ENCODE measurements around the gene ATG13.

ATG13 gene

DNA sequence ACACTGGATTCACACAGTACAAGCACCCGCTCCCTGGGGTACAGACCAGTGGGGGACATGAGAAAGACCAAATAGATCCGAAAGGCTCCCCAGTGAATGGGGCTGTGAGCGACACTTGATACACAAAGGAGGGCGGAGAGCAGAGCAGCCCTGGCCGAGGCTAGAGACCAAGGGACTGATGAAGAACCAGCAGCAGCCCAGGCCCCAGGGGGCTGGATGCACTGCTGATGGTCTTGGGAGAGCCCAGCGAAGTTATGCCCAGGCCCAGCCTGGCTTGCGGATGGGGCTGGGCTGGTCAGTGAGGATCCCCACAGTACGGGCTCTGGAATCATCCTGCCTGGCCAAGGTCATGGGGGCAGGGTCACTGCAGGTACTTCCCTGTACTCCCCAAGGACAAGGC lies 59.8 kb downstream of the ATG13 start:
- no peak for DNase-seq

DNA sequence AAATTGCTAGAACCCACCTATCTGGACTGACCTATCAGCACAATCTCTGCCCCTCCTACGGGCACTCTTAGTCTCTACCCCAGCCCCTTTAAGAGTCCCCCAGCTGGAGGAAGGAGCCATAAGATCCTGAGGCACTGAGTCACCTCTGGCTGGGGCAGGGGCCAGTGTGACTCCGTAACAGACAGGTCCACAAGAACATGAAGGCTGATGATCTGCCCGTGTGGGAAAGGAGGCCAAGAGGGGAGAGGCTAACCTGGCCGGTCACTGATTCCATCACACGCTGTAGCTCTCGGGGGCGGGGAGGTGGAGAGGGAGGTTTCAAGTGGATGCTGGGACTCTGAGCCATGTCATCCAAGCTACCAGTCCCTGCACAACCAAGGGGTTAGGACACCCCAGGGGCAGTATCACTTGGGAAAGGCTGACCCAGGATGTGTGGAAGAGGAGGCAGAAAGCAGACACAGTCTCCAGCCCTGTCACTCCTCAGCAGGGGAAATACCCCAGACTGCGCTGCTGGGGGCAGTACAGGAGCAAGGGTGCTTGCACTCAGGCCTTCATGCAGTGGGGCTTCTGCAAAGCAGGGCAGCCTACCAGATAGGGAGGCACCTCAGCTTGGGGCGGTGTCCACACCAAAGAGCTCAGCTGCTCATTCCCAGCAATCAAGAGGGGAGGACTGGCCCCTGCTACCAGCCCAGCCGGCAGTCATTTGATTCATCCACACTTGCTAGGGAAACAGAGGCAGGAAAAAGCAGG lies 60.8 kb downstream of the ATG13 start:
- DNase-seq: no peak

DNA sequence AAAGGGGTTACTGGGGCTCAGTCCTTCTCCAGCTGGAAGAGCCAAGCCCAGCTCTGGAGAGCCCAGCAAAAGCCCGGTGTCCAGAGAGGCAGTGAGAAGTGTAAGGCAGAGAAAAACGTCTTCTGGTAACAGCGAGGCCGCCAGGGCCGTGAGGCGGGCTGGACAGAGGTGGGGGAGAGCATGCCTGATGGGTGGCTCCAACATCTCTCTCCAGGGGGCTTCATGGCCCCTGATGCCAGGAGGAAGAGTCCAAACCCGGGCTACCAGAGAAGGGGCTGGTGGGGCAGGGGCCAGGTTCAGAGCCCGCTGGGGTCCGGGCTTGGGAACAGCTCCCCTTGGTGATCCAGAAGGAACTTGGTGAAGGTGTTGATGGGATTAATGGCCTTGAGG lies 61.4 kb downstream of the ATG13 start:
- no peak for DNase-seq

DNA sequence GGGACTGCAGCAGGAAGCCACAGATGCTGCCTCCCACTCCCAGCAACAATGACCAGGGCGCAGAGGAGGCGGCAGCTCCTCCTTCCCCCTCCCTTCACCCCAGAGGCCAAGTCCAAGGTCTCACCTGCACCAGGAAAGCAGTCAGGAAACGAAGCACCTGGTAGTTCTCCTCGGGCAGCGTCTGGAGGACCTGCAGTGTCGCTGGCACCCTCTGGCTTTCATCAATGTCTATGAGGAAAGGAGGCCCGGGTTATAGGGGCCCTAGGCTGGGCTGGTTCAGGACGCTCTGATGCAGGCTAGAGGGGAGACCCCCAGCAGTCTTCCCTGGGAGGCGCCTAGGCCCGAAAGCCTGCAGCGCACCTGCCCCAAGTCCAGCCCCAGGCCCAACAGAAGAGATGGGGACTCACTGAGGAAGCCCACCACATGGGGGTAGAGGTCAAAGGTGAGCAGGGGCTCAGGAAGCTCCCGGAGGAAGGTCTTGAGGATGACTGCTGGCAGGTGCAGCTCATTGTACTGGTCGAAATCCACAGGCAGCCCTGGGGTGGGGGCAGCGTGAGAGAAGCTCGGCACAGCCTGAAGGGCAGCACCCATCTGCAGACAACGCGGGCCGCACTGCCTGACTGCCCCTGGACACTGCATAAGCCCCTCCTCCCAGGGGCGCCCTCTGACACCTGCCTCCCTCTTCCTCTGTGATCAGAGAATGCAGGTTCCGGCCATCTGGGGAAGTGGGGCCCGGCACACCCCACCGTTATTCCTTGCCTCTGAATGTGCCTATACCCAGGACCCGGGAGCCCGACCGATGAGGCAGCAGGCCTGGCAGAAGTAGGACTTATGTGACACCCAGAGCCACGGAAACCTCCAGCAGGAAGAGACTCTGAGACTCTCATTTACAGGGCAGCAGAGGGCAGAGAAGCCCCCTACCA lies 62.1 kb downstream of the ATG13 start:
- DNase-seq: no peak

DNA sequence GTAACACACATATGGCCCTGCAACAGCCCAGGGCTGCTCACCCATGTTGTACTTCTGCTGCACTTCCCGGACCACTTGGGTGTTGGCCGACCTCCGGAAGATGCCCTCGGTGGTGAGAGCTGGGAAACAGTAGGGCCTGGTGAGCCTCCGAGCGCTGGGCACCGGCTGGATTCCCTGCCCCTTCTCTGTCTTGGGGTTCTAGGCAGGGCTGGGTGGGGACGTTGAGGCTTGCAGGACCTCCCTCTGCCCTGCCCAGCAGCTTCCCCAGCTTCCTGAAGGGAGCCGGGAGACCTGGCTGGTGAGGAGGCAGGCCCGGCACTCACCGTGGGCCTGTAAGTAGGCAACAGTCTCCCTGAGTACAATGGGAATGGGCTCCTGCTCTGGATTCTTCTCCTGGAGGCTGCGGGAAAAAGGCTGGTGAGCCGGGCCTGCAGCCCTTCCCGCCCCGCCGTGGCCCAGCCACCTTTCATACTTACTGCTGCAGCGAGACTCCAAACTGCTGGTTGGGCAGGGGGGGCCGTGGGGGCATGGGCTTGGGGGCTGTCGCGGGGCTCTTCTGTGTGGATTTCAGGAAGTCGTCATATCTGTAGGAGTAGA lies 62.9 kb downstream of the ATG13 start:
- no peak for DNase-seq

DNA sequence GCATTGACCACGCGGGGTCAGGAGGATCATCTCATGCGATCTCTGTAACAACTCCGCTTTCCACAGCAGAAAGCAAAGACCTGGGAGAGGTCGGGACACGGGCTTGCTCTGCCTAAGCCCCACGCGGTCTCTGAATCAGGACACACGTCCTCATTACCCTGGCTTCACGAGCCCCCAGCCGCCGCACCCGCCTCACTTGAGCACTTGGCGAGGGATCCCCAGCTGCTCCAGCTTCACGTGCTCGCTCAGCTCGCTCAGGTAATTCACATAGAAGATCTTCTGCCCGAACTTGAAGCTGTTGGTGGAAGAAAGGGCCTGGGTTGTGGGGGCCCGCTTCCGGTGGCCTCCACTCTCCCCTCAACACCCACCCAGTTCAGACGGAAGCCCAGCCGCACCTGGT lies 63.5 kb downstream of the ATG13 start:
- DNase-seq: no peak

DNA sequence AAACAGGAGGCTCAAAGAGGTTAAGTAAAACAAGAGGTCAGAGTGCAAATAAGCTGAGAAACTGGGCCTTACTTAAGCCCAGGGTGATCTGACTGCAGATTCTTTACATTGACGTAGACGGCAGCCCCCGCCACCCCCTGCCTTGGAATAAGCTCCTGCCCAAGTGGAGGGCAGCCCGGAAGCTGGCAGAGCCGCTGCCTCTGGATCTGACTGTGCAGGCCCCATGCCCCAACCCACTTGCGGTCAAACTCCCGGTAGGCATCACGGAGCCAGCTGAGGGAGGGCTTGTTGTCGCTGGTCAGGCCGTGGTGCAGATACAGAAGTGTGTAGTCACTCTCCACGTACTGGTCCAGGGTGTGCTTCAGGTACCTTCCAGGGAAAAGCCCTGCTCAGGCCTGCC lies 64.5 kb downstream of the ATG13 start:
- no peak for DNase-seq

DNA sequence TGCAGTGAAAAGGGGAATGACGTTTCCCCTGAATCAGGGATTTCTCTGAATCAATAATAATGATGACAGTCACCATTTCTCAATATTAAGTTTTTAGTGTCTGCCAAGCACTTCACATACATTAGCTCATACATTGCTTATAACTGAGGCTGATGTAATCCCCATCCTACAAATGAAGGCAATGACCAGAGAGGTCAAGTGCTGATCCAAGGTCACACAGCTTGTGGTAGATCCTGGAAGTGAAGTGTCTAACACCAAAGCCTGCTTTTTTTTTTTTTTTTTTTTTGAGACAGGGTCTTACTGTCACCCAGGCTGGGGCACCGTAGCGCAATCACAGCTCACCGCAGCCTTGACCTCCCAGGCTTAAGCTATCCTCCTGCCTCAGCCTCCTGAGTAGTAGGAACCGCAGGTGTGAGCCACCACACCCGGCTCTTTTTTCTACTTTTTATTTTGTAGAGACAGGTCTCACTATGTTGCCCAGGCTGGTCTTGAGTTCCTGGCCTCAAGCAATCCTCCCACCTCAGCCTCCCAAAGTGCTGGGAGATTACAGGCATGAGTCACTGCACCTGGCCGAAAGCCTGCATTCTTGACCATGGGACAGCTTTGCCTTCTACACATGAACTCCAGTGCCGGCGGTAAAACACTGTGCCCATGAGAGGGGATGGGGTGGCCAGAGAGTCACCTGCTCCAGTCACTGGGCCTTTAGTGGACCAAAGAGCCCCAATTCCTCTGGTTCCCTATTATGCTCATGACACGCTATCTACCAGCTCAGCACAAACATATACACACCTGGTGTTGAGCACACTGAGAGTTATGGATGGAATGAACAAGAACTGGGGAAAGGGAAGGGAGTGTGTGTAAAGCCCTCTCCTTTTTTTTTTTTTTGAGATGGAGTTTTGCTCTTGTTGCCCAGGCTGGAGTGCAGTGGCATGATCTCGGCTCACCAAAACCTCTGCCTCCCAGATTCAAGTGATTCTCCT lies 65.7 kb downstream of the ATG13 start:
- no peak for DNase-seq

DNA sequence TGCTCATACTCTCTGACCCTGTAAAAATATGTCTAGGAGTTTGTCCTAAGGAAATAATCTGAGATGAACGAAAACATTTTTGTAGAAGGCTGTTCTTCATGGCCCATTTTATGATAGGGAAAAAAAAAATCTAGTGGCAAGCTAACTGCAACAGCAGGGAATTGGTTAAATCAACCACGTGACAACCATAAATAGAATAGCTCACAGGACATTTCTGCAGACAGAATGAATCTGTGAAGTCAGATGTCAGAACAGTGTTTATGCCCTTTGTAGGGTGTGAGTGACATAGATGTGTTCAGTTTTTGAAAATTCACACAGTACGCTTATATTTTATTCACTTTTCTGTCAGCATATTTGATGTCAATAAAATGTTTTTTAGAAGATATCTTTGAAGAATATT lies 67.0 kb downstream of the ATG13 start:
- no peak for DNase-seq

DNA sequence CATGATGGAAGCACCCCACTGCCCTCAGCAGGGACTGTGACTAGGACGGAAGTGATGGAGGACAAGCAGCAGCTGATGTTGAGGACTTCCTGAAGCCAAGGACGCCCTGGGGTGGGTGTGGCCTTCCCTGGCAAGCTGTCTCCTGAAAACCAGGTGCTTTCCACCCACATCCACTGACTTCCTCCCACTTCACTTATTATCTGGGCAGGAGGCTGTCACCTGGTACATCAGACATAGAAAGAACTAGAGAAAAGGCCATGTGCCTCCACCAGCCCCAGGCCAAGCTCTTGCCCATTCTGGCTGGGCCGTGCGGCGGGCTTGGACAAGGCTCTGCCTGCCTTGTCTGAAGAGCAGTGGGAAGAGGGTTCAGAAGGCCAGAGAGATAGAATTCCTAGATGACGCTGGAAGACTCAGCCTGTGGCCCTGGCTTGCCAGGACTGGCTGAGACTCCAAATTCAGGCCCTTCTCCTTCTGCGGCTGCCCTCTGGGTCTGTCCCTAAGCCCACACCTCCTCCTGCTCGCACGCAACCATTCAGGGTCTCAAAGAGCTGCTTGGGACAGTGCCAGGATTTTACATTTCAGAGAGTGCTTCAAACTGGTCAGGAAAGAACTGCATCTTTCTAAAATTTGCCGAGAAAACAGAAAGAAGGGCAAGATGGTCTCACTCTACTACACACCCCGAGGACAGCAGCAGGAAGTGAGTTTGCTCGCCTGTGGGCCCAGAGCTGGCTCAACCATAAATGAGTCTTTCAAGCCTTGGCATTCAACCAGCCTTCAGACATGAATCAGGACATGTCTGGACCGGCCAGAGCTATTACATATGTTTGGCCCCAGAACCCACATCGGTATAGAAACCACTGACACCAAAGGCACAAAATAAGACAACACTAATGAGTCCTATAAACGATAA lies 69.8 kb downstream of the ATG13 start:
- DNase-seq: no peak

DNA sequence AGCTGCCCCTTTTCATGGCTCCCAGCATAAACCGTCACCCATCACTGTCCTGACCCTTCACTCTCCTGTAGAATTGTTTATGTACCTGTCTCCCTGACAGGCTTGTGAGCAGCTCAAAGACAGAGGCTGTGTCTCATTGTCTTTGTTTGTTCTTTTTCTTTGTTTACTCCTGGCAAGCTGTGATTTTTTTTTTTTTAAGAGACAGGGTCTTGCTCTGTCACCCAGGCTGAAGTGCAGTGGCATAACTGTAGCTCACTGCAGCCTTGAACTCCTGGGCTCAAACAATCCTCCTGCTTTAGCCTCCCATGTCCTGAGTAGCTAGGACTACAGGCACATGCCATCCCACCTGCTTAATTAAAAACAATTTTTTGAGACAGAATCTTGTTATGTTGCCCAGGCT lies 73.3 kb downstream of the ATG13 start:
- DNase-seq: no peak

DNA sequence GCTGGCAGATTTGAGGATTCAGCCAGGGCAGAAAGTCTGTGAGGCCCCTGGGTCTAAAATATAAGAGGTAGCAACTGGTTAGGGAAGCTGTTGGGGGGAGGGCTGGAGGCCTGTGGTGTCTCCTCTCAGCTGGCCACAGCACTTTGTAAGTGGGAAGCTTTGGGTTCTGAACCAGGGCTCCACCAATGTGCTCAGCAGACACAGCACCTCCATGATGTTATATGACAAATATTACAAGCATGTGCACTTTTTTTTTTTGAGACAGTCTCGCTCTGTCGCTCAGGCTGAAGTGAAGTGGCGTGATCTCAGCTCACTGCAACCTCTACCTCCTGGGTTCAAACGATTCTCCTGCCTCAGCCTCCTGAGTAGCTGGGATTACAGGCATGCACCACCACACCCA lies 75.1 kb downstream of the ATG13 start:
- no peak for DNase-seq

DNA sequence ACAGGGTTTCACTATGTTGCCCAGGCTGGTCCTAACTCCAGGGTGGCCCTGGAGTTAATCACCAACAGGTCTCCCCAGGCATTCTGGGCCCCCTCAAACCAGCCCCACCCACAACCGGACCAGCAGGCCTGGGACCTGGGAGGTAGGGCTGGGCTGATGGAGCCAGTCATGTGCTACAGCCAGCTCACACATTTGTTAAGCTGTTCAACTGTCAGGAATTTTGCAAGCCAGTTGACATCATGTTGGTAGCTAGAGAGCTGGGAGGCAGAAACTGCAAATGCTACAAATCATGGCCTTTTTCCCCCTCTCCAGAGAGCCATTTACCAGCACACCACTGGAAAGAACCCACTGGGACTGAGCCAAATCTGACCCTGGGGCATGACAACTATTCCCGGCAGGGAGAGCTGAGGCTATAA lies 76.3 kb downstream of the ATG13 start:
- DNase-seq: no peak

DNA sequence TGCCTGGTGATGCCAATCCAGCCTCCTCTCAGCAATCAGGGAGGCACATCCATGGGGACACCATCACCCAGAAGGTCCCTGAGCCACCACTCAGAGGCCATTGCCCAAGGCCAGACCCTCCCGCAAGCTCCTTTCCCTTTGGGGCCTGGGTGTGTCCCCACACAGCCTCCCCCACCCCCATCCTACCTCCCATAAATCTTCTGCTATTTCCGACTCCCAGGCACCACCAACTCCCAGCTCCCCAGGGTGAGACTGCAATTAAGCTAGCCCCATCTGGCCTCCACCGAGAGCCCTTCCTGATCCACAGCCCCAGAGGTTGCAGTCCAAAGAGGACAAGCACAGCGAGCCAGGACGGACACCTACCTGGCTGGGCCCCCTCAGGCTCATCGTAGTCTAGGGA lies 76.7 kb downstream of the ATG13 start:
- DNase-seq: no peak

DNA sequence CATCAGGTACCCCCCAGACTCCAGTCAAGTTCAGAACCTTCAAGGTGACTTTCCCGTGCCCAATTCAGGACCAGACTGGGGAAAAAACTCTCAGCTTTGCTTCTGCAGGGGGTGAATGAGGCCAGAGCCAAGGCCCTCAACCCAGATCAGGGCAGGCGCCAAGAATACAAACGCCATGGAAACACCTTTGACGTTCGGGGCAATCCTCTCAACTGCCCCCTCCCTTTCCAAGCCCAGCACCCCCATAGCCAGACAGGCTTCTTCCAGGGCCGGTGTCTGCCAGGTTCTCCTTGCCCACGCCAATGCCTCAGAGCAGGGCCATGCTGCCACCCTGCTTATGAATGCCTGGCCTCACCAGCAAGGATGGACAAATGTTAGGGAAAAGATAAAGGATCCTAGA lies 77.3 kb downstream of the ATG13 start:
- DNase-seq: no peak

DNA sequence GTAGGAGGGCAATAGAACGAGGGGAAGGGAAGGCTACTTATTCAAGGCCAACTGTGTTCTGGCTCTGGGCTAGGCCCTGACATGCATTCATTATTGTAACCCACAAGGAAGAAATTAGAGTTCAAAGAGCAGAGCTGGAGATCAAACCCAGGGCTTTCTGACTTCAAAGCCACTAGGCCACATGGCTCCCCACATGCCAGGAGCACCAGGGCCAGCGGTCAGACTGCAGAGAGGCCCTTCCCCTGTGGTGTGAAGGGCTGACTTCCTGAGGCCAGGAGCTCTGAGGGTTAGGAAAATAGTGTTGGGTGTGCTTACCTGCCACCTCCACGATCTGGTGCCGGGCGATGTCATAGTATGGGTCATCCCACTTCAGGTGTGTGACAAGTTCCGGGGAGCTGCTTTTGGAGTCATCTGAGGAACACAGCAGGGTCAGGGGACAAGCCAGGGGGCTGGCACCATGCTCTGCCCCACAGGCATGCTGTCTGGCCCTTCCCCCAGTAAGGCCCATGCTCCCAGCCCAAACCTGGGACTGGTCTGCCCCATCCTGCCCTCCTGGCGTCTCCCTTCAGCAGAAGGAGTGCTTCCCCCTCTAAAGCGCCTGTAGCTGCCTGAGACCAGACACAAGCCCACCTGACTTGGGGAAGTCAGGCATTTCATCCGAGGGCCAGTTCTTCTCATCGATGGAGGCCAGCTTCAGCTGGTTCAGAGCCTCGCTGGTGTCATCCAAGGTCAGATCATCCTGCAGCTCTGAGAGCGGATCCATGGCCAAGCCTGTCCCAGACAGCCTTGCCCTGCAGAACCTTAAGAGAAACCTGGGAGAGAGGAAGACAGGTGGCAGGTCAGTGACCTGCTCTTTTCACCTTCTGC lies 78.2 kb downstream of the ATG13 start:
- no peak for DNase-seq

DNA sequence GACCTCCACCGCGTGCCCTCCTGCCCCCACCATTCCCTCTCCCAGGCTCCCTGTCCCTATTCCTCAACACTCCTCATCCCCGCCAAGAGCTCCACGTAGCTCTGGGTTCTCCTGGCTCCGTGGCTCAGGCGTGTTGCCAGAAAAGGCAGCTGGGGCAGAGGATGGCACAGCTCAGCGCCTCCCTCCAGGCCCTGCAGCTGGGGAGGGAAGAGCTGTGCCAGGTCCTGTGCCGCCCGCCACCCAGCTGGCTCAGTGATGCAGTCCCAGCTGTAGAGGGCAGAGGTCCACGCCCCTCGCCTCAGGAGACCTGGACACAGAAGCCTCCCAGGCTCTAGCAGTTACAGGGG lies 78.8 kb downstream of the ATG13 start:
- no peak for DNase-seq

DNA sequence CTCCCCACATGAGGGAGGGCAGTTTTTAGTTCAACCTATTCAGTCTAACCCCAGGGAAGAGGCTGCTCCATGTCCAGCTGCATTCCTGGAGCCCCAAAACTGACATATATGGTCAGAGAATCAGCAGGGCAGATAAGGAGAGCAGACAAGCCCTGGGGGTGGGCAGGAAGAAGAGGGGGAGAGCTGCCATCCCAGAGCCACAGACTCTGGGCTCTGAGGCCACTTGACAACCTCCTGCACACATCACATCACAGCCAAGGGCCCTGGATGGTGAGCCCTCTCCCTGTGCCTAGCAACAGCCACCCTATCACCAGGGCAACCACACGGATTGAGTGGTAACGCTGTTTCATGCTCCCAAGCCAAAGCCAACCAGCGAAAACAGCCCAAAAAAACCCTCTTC lies 80.0 kb downstream of the ATG13 start:
- DNase-seq: no peak

DNA sequence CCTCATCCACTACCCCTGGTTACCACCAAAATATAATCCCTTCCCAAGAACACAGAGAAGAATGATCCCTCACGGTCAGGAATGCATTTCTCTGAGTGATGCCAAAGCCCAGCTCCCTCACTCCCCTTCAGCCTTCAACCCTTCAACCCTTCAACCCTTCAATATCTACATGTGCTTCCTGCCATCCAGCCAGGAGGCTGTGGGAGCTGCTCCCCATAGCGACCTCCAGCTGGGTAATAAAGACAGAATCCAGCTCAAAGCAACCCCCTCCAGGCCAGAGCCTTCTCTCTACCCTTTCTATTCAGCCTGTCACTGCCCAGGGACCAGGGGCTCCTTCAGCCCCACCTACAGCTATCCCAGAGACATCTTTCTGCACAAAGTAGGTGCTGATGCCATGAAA lies 80.4 kb downstream of the ATG13 start:
- no peak for DNase-seq

DNA sequence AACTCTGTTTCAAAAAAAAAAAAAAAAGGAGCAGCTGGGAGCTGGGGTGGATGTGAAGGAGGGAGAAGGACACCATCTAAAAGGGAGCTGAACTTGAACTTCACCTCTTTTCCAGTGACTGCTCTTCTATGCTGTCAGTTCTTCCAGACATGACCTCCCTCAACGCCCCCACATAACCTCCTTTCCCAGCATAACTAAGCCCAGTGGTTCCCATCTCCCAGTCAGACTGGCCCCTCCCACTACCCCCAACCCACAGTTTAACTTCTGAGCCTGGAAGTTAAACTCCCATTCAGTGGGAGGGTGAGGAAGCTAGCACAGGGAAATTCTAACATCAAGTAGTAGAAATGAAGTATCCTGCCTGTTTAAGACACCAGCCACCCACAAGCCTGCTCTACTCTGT lies 81.2 kb downstream of the ATG13 start:
- DNase-seq: no peak
